KOPT-K1 (cell line): Measurements from ENCODE around the gene TRIM41.

ENCODE experiments used
- H3K27ac ChIP-seq: fragments of 200-600 bp; sonication (generic); 2 replicates; pipeline ENCODE4 v1.5.1; 2016; ENCODE audit warnings: antibody characterized with exemption, mild to moderate bottlenecking, low read depth, low read length; ENCODE audit not compliant: poor library complexity, severe bottlenecking
- H3K36me3 ChIP-seq: fragments of 200-600 bp; sonication (generic); 2 replicates; pipeline ENCODE4 v1.5.1; 2017; ENCODE audit warnings: antibody characterized with exemption, mild to moderate bottlenecking, low read length, moderate library complexity; ENCODE audit not compliant: insufficient read depth
- H3K9me3 ChIP-seq: fragments of 200-600 bp; sonication (generic); 2 replicates; pipeline ENCODE4 v1.5.1; 2017; ENCODE audit warnings: antibody characterized with exemption, low read length, mild to moderate bottlenecking; ENCODE audit not compliant: insufficient read depth, poor library complexity, severe bottlenecking

TRIM41 gene

GRCh38 chr5:181243018-181243563 lies 20.0 kb downstream of the TRIM41 start:
- H3K27ac ChIP-seq = peak overlapping the region; percentile 86
- H3K36me3 ChIP-seq = peaks cover 56% of the 10 kb centered on the region
- no peaks in the 10 kb centered on the region for H3K9me3 ChIP-seq

GRCh38 chr5:181243564-181244343 lies 20.7 kb downstream of the TRIM41 start, which contains the start of gene RACK1:
Gene RACK1 (minus strand): TSS chr5:181243906. CDS start chr5:181243800, 106 bp downstream.
- H3K36me3 ChIP-seq = peaks cover 50% of the 10 kb centered on the region
- H3K9me3 ChIP-seq = no peaks in the 10 kb centered on the region
- peak within 1 kb of the TSS; percentile 86 for H3K27ac ChIP-seq

- H3K27ac ChIP-seq = peak overlapping the region; percentile 86
- no peaks in the 10 kb centered on the region for H3K9me3 ChIP-seq
- peaks cover 47% of the 10 kb centered on the region for H3K36me3 ChIP-seq
Observed at GRCh38 chr5:181245427-181246275, 22.6 kb downstream of the TRIM41 start.

DNA sequence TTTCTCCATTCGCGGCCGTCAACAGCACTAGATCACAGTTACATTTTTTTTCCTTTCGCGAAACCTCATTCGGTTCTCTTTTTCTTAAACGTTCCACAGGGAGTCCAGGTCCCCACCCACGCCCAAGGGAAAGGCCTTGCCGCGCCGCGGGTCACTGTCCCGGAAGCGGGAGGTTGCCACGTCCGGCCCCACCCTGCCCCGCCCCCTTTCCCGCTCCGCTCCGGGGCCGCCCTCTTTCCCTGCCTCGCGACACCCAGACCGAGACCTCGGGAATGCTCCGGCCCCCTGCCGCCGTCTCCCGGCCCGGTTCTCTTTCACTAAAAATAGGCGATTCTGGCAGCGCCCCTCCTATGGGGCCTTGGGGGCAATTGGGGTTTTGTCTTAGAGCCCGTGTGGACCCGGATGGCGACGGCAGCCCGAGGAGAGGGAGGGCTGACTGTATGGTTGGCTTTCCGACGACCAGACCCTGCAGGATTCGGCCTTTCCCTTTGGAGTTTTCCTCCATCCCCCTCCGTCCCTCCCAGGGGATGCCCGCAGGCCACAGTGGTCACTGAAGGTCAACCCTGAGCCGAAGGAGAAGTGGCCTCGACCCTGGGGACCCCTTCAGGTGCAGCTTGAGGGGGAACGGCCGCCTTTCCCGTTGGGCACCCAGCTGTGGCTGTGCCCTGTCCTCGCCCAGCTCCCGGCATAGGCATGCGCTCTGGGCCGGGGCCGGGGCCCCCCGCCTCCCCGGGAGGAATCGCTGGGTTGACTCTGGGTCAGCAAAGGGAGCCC lies 23.4 kb downstream of the TRIM41 start:
- Histone ChIP-seq H3K27ac (peak overlapping the region; percentile 86), H3K9me3 (no peaks in the 10 kb centered on the region), H3K36me3 (peaks cover 46% of the 10 kb centered on the region)

- Histone ChIP-seq H3K9me3 (no peaks in the 10 kb centered on the region), H3K36me3 (peaks cover 45% of the 10 kb centered on the region), H3K27ac (no peak overlapping the region)
Observed at GRCh38 chr5:181248277-181248676, 25.2 kb downstream of the TRIM41 start.

DNA sequence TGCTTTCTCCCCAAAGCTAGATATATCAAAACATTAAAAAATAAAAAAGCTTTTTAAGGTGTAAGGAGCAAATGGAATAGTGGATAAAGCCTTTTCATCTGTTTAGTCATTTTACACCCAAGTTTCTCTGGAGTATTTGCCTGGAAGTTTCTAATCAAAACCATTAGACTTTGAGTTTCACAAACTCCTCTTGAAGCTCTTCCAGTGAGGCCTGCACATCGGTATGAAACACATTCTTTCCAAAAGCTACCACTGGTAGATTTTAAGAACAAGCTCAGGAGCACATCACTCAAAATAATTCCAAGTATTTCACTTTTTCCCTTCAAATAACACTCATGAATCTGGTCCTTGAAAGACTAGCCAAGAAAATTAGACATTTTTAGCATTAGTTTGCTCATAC lies 32.2 kb downstream of the TRIM41 start:
- Histone ChIP-seq H3K36me3 (peaks cover 77% of the 10 kb centered on the region), H3K27ac (no peak overlapping the region), H3K9me3 (no peaks in the 10 kb centered on the region)

- Histone ChIP-seq H3K27ac (no peak overlapping the region), H3K36me3 (peaks cover 70% of the 10 kb centered on the region)
Observed at GRCh38 chr5:181255836-181256578, 32.9 kb downstream of the TRIM41 start.

GRCh38 chr5:181258576-181258975 lies 35.5 kb downstream of the TRIM41 start:
- H3K36me3 ChIP-seq = peaks cover 54% of the 10 kb centered on the region
- H3K27ac ChIP-seq = no peak overlapping the region
- no peaks in the 10 kb centered on the region for H3K9me3 ChIP-seq

More at GRCh38 chr5:181255836-181256578, 32.9 kb downstream of the TRIM41 start:
- no peaks in the 10 kb centered on the region for H3K9me3 ChIP-seq

- Histone ChIP-seq H3K27ac (peak overlapping the region; percentile 99), H3K9me3 (no peaks in the 10 kb centered on the region), H3K36me3 (peaks cover 54% of the 10 kb centered on the region)
Observed at GRCh38 chr5:181259283-181259682, 36.2 kb downstream of the TRIM41 start.

- Histone ChIP-seq H3K27ac (peak overlapping the region; percentile 99), H3K9me3 (no peaks in the 10 kb centered on the region), H3K36me3 (peaks cover 48% of the 10 kb centered on the region)
Observed at GRCh38 chr5:181259974-181260719, 37.1 kb downstream of the TRIM41 start.

DNA sequence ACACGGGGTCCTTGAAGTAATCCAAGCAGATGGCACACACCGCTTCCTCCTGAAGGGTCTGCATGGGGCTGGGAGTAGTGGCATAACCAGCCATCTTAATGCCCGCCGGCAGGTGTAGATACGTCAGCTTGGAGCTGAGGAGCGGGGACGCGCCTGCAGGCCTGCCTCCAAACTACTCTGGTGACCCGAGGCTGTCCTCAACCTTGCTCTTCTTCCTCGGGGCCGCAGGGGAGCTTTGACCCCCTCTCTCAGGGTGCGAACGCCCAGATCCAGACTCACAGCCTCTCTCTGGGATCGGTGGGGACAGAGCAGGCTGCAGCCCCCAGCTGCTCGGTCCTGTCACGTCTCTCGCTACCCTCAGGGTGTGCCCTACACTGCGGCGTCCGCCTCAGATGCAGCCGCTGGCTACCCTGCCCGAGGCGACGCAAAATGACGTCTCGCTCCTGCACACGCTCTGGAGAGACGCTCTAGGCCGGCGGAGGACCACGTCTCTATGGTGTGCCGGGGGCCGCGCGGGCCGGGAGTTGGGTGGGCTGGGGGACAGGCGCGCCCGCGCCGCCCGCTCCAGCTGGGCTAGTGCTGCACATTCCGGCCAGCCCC lies 37.7 kb downstream of the TRIM41 start, which contains the start of gene TRIM52:
TRIM52 (minus strand) TSS at position 424 of the 600 bp plus-strand sequence; CDS start at position 94, 330 bp downstream.
- Histone ChIP-seq H3K9me3 (no peaks in the 10 kb centered on the region), H3K36me3 (peaks cover 47% of the 10 kb centered on the region), H3K27ac (peak within 1 kb of the TSS; percentile 99)

DNA sequence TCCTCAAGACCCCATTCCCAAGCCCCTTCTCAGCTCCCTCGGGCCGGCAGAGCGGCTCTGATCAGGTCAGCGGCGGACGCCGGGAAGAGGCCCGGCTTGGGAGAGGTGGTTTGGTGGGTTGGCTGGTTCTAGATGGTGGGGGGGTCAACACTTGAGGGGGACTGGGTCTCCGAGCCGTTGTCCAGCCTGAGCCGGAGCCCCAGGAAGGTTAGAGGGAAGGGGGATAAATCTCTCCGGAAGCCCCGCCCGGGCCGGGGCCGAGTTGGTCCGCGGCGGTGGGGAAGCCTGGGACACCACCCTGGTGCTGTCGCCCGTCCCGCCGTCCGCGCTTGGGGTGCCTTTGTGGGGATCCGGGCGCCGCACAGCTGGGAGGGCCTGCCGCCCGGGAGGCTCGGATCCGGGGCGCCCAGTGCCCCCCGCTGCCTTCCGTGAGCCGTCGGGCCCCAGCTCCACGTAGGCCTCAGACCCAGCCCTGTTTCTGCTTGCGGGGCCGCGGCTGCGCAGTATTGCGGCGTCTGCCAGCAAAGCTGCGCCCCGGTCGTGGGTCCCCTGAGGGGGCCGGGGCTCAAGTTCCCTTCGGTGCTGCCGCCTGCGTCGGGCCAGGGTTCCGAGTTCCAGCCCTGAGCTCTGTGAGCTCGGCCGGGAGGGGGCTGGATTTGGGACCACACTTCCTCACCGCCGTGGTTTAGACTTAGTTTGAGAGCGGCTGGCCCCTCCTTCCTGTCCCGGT lies 38.4 kb downstream of the TRIM41 start:
- Histone ChIP-seq H3K36me3 (peaks cover 41% of the 10 kb centered on the region), H3K27ac (peak overlapping the region; percentile 99), H3K9me3 (no peaks in the 10 kb centered on the region)
